GM23248 (cell line): ENCODE data around the gene SEMA3C.

Experiments used
- EZH2 ChIP-seq: fragments of 200-600 bp; sonication (generic); IDR thresholded peaks from 2 replicates; pipeline ENCODE4 v1.6.1; 2018; ENCODE audit warnings: antibody characterized with exemption, mild to moderate bottlenecking; ENCODE audit not compliant: insufficient read depth, poor library complexity, severe bottlenecking
- EZH2phosphoT487 ChIP-seq: fragments of 200-600 bp; sonication (generic); IDR thresholded peaks from 2 replicates; pipeline ENCODE4 v1.6.1; 2018; ENCODE audit warnings: antibody characterized with exemption, moderate library complexity, mild to moderate bottlenecking, low read depth; ENCODE audit not compliant: insufficient read depth

DNA sequence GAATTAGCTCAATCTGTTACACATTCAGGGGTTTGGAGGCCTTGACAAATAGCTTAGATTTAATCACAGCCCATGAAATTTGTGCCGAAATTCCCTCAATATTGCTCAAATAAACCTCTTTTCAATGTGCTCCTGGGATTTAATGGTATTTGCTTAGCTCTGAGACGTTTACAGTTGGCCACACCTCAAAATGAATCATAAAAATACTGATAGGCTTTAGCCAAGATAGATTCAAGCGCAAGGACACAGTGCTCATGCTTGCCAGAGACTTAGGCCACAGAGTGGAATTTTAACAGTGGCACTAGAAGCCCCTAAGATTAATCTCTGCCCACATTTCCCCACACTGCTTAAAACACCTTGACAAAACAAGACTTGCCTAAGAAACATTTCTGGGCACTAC is 2.3 kb upstream of the SEMA3C start:
- TF ChIP-seq EZH2: no peak
- no peak for TF ChIP-seq EZH2phosphoT487
